Muscle layer of duodenum (tissue), 2 donors: ENCODE data around the gene SLC12A8.

Source experiments
- H3K27ac ChIP-seq: one replicate; pipeline ENCODE4 v1.7.0; 2013; ENCODE audit warnings: mild to moderate bottlenecking, low read length
- H3K27me3 ChIP-seq: one replicate; pipeline ENCODE4 v1.7.0; 2013; ENCODE audit warnings: low read depth, mild to moderate bottlenecking, control low read depth, low read length
- H3K36me3 ChIP-seq, 2 donors: one replicate each; pipeline ENCODE4 v1.7.0; 2013; ENCODE audit warnings: low read length in 2 of 2, control low read depth in 1 of 2, mild to moderate bottlenecking in 1 of 2; ENCODE audit not compliant: insufficient read depth in 2 of 2, control insufficient read depth in 1 of 2
- H3K4me1 ChIP-seq, 2 donors: one replicate each; pipeline ENCODE4 v1.7.0; 2013; ENCODE audit warnings: low read length in 2 of 2, mild to moderate bottlenecking in 2 of 2, control low read depth in 1 of 2, moderate library complexity in 1 of 2; ENCODE audit not compliant: insufficient read depth in 2 of 2, control insufficient read depth in 1 of 2
- H3K4me3 ChIP-seq, 2 donors: one replicate each; pipeline ENCODE4 v1.7.0; 2013; ENCODE audit warnings: low read length in 2 of 2, low read depth in 1 of 2, mild to moderate bottlenecking in 1 of 2
- H3K9me3 ChIP-seq, 2 donors: one replicate each; pipeline ENCODE4 v1.7.0; 2013; ENCODE audit warnings: low read length in 2 of 2, control low read depth in 1 of 2, mild to moderate bottlenecking in 1 of 2; ENCODE audit not compliant: control insufficient read depth in 1 of 2
- donor health status: healthy.

The SLC12A8 gene

DNA sequence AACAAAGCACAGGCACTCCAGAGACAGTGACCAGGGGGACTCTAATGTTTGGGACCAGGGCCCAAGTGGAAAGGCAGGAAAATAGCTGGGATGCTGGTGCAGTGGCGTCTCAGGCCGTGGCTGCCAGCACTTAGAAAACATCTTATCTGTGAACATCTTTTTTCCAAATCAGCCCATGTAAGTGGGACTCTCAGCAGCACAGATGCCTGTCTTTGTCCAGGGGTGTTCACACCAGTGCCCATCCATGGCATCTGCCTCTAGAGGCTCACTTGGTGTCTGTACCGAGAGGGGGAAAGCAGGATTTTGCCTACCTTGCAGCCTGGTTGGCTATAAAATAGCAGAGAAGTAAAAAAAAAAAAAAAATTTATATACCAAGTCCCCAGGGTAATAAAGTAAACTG is 26.7 kb downstream of the SLC12A8 start:
- Histone ChIP-seq H3K4me3 (no peak overlapping the region), H3K36me3 (no peaks in the 10 kb centered on the region), H3K27ac (no peak overlapping the region), H3K4me1 (peaks cover 4 to 15% of the 10 kb centered on the region in 2 donors), H3K9me3 (no peaks in the 10 kb centered on the region), H3K27me3 (no peaks in the 10 kb centered on the region)

DNA sequence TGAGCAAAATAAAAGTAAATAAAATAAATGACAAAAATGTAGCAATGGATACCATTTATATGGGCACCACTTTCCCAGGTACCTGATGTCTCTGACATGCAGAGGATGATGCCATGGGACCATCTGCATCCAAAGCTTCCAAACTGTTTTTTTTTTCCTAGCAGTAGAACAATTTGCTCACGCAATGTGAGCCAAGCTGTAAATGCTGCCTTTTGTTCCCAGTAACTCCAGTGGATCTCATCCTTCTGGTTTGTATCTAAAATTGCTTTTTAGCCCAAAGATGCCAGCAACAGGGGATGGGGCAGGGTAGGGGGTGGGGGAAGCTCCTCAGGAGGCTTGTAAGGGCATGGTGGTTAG is 32.7 kb downstream of the SLC12A8 start:
- Histone ChIP-seq H3K27ac (no peak overlapping the region), H3K36me3 (no peaks in the 10 kb centered on the region), H3K9me3 (no peaks in the 10 kb centered on the region), H3K27me3 (no peaks in the 10 kb centered on the region), H3K4me1 (peaks cover 0 to 8% of the 10 kb centered on the region in 2 donors), H3K4me3 (no peak overlapping the region)

DNA sequence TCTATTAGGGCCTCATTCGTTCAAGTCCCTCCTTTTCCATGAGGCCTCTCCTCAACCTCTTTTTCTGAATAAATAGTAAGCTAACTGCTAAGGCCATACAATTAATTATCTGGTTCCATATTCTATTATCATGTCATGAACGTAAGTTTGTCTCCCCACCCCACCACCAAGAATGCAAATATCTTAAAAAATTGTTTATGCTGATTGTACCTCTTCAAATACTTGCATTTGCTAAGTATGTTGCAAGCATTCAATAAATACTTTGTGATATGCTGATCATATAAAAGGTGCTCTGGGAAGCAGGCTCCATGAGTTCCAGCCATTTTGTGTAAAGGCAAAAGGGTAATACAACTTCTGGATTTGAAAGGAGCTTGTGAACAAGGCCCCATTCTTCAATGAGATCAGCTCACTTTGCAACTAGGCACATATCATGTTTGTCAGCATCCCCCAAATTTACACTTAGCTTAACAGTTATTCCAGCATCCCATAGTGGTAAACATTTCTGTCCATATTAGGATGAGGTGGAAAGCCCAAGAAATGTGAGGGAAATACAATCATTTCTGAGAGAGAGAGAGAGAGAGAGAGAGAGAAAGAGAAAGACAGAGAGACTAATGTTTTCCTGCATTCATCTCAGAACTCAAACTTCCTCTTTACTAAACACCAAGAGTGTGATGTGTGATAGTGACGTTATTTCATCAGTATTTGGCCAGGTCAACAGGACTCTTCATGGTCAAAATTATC is 33.2 kb downstream of the SLC12A8 start:
- Histone ChIP-seq H3K4me1 (peaks cover 0 to 8% of the 10 kb centered on the region in 2 donors), H3K27ac (no peak overlapping the region), H3K4me3 (no peak overlapping the region), H3K27me3 (no peaks in the 10 kb centered on the region), H3K36me3 (no peaks in the 10 kb centered on the region), H3K9me3 (no peaks in the 10 kb centered on the region)

DNA sequence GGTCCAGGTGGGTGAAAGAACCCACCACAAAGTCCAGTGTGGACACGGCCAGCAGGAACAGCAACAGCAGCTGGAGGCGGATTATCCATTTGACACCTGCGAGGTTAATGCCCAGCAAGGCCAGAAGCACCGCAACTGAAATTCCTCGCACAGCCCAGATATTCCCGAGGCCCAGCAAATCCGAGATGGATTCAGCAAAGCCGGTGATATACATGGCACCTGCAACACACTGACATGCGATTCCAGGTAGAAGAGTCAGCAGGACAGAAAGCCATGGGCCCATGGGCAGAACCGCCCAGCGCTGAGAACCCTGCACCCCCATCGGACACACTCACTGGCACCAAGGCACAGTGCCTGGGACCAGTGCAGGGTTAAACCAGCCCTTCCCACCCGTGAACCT is 34.8 kb downstream of the SLC12A8 start:
- Histone ChIP-seq H3K36me3 (no peaks in the 10 kb centered on the region), H3K4me3 (no peak overlapping the region), H3K9me3 (no peaks in the 10 kb centered on the region), H3K27me3 (no peaks in the 10 kb centered on the region), H3K4me1 (peaks cover 0 to 8% of the 10 kb centered on the region in 2 donors), H3K27ac (no peak overlapping the region)

DNA sequence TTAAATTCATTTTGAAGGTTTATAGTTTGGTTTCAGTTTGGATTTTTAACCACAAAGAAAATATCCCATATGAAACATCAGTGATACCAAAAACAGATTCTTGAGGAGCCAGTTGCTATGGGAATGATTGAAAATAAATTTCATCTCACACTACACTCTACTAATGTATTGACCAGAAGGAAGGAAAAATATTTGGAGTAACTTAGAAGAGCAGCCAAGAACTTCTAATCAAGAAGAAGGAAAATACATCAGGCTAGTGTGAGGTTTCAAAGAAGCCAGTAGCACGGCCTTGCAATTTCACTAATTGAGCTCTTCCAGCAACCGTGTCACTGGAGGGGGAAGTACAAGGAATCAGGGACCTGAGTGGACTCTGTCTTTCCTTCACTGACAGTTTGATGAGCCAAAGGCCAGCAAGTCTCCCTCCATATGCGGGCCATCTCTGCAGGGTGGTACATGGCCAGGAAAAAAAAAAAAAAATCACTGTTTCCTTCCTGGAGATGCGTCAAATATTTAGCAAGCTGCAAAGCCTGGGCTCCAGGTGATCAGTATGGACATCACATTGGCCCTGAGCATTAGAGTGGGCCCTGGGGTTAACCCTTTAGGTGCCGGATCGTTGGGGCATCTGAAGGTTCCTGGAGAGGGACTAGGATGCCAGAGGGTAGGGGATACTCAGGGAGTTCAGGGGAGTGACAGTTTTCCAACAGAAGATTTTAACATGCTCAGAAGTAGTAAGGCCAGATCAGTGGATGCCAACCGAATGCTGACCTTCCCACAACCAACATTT is 37.1 kb downstream of the SLC12A8 start:
- Histone ChIP-seq H3K4me3 (no peak overlapping the region), H3K4me1 (peaks cover 0 to 8% of the 10 kb centered on the region in 2 donors), H3K9me3 (no peaks in the 10 kb centered on the region), H3K27ac (no peak overlapping the region), H3K27me3 (no peaks in the 10 kb centered on the region), H3K36me3 (no peaks in the 10 kb centered on the region)

DNA sequence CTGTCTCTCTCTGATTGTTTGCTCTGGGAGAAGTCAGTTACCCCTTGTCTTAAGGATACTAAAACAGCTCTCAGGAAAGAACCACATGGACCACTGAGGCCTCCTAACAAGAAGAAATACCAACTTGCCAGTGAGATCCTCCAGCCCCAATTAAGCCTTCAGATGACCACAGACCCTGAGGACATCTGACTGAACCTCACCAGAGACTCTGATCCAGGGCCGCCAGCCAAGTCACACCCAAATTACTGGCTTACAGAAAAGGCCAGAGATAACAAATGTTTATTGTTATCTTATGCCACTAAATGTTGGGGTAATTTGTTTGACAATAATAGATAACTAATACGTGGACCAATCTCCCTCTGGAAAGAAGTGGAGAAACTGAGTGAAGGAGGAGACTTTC is 40.2 kb downstream of the SLC12A8 start:
- no peaks in the 10 kb centered on the region for H3K27me3 ChIP-seq
- H3K27ac ChIP-seq = no peak overlapping the region
- H3K36me3 ChIP-seq = no peaks in the 10 kb centered on the region
- no peak overlapping the region for H3K4me3 ChIP-seq
- H3K4me1 ChIP-seq = peaks cover 0 to 8% of the 10 kb centered on the region in 2 donors
- no peaks in the 10 kb centered on the region for H3K9me3 ChIP-seq

DNA sequence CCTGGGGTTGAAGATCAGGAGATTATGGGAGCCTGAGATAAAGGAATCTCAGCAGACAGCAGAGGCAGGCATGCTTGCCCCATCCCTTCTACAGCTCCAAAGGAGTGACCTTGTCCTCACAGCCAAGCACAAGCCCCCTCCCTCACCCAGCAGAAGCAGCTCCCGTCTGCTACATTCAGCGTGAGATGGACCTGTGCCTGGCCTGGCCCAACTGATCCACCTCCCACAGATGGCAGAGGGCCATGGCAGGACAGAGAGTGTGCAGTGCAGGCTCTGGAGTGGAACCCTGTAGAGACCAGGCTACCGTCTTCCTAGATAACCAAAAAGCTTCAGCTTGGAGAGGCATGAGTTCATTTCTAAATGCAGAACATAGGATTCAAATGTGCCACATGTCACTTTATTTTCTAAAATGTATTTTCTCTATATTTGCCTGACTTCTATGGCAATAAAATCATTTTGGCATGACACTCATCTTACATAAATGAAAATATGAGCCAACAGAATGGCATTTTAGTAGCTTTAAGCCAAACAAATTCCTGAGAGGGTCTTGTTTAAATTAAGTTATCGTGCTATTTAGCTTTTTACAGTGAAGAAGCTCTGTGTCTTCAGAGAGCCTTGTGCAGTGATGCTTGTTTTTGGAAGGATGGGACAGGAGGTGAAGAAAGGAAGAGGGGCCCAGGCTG is 43.7 kb downstream of the SLC12A8 start:
- Histone ChIP-seq H3K4me1 (no peaks in the 10 kb centered on the region), H3K4me3 (no peak overlapping the region), H3K36me3 (no peaks in the 10 kb centered on the region), H3K27ac (no peak overlapping the region), H3K27me3 (no peaks in the 10 kb centered on the region), H3K9me3 (no peaks in the 10 kb centered on the region)

DNA sequence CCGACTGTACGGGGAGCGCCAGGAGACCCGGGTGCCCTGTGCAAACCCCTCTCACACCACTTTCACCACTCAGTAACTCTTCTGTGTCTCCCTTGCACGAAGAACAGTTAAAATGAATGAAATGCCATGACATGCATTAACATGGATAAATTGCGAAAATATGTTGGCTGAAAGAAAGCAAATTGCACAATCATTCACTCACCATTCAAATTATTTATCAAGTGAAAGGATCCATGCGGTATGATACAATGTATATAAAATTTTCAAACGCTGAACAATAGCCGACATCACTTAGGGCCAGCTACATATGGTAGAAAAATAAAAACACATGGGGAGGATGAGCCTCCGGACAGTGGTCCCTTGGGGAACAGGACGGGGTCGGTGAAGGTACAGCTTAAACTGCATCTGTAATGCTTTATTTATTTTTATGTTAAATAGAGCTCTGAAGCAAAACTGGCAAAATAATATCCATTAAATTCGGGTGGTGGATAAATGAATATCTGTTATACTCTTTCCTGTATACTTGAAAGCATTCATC is 45.9 kb downstream of the SLC12A8 start:
- Histone ChIP-seq H3K9me3 (no peaks in the 10 kb centered on the region), H3K36me3 (no peaks in the 10 kb centered on the region), H3K4me3 (no peak overlapping the region), H3K4me1 (peaks cover 2 to 5% of the 10 kb centered on the region in 2 donors), H3K27me3 (no peaks in the 10 kb centered on the region), H3K27ac (no peak overlapping the region)

DNA sequence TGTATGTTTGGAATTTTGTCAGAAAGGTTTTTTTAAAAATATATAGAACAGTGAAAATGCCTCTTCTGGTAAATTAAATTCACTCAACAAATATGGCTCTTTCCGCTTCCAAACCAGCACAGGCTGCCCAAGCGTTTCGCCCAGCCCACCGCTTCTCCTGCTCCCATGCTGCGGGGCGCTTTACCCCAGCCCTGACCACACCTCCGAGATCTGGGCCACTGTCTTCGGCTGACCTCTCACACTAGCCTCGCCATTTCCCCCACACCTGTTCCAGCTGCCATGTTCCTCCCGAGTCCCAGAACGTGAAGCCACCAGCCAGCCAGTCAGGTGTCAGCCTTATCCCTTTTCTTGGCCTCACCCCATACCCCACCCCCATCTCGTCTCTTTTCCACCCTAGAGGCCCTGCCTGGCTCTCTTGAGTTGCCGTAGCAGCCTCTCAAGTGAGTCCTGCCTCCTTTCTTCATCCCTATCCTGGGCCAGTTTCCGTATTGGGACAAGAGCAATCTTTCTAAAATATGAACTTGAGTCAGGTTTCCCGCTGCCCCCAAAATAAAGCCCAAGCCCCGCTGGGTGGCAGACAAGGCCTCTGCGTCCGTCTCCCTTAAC is 46.5 kb downstream of the SLC12A8 start:
- peaks cover 9 to 11% of the 10 kb centered on the region in 2 donors for H3K4me1 ChIP-seq
- H3K27me3 ChIP-seq = no peaks in the 10 kb centered on the region
- H3K36me3 ChIP-seq = no peaks in the 10 kb centered on the region
- H3K4me3 ChIP-seq = no peak overlapping the region
- no peaks in the 10 kb centered on the region for H3K9me3 ChIP-seq
- no peak overlapping the region for H3K27ac ChIP-seq

DNA sequence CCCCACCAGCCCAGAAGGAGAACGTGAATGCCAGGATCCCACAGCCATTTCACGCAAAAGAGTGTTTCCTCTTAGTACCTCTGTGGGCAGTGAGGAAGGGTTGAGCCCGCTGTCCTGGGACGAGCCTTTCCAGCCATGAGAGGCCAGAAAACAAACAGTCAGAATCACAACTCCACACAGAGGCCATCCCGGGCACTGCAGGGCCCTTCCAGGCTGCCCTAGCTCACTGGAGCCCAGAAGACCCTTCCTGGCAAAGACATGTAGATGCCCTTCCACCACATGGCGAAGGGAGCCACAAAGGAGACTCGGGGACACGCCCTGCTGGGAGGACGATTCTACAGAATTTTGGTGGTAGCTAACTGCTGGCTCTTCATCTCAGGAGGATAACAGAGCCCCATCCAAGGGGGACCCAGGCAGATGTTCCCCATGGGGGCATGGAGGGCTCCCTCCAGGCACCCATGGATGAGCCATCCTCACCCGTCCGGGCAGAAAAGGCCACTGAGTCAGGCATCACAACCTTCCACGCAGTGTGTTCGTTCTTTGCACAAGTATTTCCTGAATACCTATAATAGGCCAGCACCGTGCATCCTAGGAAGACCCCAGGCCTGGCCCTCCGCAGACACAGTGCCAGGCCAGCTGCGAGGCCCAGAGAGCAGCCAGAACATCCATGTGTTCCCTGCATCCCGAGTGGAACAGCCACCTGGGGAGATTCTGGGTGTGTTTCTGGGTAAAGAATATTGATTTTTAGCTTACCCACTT is 47.2 kb downstream of the SLC12A8 start:
- H3K4me1 ChIP-seq = peaks cover 13 to 18% of the 10 kb centered on the region in 2 donors
- no peak overlapping the region for H3K4me3 ChIP-seq
- H3K27ac ChIP-seq = no peak overlapping the region
- no peaks in the 10 kb centered on the region for H3K36me3 ChIP-seq
- H3K27me3 ChIP-seq = no peaks in the 10 kb centered on the region
- no peaks in the 10 kb centered on the region for H3K9me3 ChIP-seq
